ENCODE measurements around the gene ALDH7A1. TPM values are rescaled to one million over a fixed set of nuclear protein-coding genes. Genes with fewer than 3 reads are reported as not detected.

ALDH7A1 gene
- polyA plus RNA-seq, 10 donors, result 46.9 to 74.4 (median 61.1) TPM

DNA sequence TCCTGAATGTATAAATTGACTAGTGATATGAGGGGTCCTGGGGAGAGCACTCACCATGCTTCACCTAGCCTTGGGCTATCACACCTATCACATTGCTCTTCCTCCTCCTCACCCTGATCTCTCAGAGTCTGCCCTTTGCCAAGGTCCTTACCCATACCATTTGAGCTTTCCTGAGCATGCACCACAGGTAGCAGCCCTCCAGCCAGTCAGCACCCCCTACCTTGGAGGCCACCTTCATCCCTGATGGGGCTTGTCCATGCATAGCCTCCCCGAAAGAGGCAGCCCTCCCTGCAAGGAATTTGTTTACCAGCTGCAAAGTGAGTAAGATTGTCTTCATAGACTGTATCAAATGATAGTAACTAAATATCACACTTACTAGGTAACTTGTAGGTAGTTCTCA, 83.1 kb downstream of the ALDH7A1 start:
- no peak for DNase-seq

DNA sequence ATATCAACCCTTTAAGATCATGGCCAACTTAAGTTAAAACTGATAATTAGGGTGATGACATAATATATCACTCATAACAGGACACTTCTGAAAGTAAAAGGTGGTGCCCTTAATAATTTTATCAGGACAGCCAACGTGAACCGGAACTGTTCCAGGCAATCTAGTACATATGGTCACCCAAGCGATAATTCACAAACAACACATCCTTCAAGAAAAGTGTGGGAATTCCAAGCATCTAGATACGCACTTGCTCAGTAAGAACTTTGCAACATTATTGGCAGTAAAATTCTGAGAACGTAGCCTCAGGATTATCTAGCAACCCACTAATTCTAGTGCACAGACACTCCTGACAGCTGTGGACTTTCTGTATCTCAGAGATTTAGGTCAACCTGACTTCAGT, 85.7 kb downstream of the ALDH7A1 start:
- no peak for DNase-seq

DNA sequence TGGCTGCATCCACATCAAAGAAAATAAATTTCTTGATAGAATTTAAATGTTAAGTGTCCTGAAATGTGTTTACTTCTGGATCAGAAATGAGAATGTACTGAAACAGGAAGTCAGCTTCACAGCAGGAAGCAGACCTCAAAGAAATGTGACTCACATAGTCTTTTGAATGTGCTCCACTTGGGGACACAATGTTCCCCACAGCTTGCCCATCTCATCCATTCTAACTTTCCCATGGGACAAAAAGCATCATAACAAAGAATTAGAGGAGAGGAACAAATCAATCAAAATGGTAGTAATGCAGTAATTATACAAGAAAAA, 86.1 kb downstream of the ALDH7A1 start:
- DNase-seq, result no peak

DNA sequence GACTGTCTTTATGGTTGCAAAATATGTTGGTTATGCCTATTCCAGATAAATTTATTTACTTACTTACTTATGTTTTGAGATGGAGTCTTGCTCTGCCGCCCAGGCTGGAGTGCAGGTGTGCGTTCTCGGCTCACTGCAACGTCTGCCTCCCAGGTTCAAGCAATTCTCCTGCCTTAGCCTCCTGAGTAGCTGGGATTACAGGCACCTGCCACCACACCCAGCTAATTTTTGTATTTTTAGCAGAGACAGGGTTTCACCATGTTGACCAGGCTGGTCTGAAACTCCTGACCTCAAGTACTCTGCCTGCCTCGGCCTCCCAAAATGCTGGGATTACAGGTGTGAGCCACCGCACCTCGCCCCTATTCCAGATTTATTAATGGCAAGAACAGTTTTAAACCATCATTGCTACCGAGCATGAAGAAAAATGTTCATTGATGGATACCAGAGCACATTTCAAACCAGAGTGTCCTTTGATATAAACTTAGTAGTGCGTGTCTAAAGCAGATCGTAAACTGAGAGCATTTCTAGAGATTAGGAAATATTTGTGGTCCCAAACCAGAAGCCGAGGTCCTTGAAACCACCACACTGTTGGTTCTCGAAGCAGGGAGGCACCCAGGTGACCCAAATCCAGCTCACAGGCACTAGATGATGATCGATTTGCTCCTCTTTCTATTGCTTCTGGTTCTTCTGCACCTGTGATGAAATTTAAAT, 86.6 kb downstream of the ALDH7A1 start:
- DNase-seq, result no peak

DNA sequence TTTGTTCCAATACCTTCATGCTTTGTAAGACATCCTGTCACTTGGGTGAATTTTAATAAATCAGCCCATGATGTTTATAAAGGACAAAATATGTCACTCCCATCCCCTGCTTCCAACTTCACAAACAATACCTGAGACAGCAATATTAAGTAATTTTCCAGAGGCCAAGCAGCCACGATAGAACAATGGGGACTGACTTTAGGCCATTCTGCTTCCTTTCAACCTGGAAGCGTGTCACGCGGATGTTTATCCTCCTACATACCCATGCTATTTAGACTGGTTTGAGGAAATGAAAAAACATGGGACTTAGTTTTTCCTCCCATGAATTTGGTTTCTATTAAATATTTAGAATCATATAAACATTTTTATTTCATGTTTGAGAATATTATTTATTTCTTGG, 88.9 kb downstream of the ALDH7A1 start:
- no peak for DNase-seq

DNA sequence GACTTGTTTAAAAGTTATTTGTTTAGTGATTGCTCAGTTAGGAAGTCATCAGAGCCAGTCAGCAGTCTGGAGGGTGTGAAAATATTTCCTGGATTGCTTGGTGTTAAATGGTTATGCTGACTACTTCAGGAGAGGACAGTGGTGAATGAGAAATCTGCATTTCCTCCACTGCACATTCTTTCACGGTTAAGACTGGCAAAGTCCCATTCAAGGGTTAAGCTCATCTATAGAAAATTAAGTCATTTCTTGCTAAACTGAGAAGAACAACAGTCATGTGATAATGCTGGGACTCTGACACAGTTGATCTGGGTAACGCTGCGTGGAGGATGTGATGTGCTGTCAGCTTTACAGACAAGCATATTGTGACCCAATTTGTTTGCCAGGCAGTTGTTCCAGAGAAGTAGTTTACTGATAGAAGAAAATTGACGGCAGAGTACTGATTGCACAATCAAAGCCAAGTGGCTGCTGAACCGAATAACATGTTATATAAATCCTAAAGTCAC, 91.4 kb downstream of the ALDH7A1 start:
- peak in 1 of 3 donors; percentile 30 for DNase-seq

DNA sequence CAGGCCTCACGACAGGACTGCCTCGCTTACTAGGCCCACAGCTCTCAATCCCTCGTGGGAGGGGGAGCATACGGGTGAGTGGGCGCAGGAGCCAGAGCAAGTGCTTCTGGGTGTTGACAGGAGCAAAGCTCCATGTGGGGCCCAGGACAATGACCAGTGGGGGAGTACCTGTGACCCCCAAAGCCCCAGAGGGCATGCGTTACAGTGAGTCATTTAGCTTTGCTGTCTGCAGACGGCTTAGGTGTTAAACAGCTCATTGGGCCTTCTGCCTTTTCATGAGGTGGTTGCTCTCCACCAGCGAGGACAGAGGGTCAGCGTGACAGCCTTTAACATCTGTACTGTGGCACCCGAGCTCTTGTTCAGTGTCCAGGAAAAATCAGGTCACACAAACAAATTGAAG, 93.6 kb downstream of the ALDH7A1 start:
- DNase-seq, result no peak

DNA sequence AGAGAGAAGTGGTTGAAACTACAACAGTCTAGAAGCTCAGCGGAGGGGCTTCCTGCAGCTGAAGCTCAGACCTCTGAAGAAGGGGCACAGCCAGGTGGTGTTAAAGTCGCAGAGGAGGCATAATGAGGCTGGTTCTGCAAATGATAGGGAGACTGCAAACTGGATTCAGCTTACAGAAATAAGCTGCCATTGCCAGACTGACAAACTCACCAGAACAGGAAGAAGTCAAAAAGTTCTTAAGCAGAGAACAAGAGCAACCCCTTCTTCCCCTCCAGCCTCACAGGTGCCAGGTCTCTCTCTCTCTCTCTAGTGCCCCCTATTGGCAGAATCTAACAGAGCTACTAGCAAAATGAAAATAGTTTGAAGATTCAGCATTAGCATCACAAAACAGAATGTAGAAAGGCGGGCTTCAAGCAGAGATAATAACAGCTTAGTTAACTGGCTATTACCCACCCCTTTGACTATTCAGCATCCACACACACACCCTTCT, 95.1 kb downstream of the ALDH7A1 start:
- no peak for DNase-seq

DNA sequence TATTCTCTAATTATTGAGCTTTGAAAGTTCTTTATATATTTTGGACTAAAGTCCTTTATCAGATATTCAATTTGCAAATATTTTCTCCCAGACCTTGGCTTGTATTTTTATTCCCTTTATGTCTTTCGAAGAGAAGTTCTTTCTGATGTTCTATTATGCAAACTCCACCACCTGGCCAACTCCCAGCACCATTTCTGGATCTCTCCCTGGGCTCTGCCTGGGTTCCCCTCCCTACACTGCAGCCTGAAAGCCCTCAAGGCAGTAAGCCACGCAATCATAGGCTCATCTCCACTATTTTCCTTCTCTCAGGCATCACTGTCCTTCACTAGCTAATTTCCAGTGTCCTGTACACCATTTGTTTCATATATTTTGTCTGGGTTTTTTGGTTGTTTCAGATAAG, 95.7 kb downstream of the ALDH7A1 start:
- no peak for DNase-seq

DNA sequence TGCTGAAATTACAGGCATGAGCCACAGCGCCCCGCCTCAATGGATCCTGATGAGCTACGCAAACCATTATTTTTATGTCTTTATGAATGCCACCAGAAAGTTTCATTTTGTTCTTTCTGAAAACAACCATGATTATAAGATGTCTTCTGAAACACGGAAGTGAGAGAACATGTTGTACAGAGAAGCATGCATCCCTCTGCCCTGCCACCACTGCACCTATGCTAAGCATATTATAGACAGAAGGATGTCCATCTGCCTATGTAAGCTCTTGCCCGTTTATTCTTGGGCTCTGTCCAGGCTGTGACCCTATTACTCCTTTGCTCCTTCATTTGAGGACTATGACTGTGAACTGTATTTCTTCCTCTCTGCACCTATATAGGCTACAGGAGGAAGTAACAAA, 97.5 kb downstream of the ALDH7A1 start:
- no peak for DNase-seq

DNA sequence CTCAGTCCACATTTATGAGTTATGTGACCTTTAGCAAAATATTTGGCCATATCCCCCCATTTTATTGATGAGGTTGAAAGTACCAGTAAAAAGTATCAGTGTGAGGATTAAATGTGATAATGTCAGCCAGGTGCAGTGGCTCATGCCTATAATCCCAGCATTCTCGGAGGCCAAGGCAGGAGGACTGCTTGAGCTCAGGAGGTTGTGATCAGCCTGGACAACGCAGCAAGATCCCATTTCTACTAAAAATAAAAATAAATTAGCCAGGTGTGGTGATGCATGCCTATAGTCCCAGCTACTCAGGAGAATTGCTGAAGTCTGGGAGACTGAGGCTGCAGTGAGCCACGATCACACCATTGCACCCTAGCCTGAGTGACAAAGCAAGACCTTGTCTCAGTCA, 100.6 kb downstream of the ALDH7A1 start:
- DNase-seq, result no peak

DNA sequence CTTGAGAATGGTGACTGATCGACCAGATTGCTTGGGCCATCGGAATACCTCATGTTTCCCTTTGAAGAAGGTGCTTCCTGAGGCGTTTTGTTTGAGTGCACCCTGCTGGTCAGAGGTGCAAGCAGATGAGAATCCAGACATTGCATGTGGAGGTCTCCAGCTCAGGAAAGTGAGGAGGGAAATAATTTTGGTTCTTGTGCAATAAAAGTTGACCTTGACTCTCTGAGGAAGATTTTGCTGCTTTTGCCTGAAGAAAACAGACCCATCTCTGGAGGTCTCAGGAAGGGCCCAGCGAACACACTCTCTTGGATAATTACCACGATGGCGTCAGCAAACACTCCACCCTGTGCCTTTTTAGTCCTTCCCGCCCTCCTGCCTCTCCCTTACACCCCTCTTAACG, 102.1 kb downstream of the ALDH7A1 start:
- no peak for DNase-seq

DNA sequence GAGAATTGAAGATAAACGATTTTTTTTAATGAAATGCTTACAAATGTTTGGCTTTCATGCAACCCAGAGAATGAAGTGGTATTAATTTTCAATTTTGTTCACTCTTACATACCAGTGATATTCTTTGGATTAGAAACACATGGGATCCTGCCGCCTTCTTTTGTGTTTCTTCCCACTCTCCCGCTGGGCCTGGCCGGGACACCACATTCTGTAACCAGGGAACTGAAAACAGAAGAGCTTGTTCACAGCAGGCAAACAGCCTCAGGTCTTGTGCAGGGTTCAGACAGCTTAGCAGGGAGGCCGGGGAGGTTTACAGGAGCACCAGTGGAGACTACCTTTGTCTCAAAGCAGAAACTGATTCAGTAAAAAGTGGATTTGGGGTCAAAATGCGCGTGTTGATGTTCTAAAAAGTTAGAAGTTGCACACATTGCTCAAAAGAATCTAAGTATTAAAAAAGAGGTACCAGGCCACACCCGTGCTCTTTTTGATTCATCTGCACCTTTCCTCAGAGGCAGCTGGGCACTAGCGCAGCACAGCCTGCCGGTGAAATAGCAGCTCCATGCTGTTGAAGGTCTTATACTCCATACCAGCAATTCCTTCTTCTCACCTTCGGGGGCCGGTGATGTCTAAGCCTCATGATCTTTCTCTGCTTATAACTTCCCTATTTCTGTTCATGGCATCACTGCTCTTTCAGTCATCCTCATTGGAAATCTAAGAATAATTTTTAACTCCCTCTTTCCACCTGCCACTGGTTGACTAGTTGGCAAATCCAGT, 104.7 kb downstream of the ALDH7A1 start:
- peak; percentile 48 to 69 (median 60) for DNase-seq

DNA sequence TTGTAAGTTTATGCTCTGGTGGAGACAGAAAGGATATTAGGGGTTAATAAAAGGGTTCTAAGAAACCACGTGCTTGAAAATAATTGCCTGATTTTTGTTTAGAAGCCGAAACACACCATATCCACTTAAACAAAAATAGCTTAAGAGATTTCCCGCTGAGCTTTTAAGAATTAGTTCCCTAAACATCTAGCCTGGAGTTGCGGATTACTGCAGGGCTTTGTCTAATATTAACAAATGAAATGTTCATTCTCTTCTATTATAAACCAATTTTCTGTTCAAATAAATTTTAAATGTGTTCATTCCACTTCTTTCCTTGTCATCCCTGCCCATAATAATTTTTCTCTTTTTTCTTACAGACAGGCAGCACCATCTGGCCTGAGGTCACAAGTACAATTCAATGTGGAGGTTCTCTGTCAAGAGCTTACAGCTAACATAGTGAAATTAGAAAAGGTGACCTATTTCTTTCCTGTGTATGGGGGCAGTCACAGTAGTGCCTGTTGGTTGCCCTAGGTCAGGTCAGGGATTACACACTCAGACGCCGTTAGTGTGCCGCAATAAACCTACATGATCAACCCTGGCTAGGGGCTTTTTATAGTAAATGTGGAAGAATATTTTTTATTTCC, 106.5 kb downstream of the ALDH7A1 start:
- DNase-seq, result peak in 1 of 3 donors; percentile 20

DNA sequence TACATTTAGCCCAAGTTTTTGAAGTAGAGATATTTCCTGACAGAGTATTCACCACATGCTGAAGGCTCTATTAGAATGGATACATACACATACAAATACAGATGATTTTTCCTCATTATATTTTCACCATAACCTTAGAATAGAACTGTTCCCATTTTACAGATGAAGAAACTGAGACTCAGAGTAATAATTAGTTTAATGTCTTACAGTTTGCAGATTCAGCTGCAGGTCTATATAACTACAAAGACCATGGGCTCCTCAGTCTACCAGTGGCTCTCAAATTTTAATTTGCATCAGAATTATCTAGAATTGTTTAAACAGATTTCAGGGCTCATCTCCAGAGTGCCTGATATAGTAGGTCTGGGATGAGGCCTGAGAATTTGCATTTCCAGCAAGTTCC, 107.4 kb downstream of the ALDH7A1 start:
- no peak for DNase-seq

DNA sequence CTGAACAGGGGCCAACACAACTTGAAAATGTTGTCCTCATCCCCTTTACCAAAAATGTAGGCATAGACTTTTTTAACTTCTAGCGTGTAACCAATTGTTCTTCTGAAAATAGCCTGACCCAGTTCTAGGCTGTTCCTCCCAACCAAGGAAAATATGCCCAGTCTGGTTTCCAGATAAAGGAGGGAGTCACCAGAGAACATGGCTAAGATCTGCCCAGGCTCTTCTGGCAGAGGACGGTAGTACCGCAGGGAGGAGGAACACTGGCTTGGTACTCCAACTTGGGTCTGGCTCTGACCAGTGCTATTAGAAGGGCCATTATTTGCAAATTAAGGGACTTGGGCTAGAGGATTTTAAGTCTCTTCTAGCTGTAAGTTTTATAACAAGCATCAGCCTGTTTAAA, 108.7 kb downstream of the ALDH7A1 start:
- DNase-seq, result no peak

DNA sequence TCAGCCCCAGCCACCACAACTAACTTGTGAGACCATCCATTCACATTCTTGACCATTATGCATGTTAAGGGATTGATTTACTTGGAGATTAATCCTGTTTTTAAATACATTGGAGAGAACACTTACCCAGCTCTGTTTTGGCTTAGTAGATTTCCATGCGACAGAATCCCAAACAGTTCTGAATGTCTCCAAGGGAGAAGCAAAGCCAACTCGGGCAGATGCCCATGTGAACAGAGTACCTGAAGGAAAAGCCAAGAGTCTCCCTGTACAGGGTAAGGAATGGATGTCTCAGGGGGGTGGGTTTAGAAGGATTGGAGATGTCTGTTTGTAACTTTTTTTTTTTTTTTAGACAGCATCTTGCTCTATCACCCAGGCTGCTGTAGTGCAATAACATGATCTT, 110.8 kb downstream of the ALDH7A1 start:
- DNase-seq, result no peak

DNA sequence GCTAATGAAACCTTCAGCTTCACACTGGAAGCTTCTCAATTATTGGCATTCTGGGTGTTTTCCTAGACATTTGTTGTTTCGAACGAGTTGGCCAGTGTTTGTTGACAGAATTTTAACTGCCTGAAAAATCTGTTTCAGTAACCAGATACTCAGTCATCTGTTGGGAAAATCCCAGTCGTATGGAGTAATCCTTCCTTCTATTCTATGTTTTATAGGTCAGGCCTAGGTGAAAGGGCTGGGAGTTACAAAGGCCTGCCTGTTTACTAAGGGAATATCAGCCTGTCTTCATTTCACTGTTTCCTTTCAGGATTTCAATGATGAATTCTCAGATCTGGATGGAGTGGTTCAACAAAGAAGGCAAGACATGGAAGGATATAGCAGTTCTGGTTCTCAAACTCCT, 111.9 kb downstream of the ALDH7A1 start:
- no peak for DNase-seq

DNA sequence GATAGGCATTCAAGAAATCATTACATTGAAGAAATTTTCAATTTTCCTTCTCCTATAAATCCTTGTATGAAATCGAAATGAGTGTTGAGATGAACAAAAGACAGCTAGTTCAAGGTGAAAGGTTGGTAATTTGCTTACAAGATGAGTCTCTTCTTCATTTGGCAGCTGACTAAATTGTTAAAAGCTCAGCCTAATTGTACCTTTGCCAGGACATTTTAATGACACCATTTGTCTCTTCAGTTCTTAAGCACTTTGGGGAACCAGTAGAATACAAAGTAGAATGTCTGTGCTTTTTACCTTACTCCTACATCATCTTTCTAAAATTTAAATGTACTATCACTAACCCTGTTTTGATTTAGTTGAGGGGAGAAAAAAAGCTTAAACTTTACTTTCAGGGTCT, 112.4 kb downstream of the ALDH7A1 start:
- no peak for DNase-seq

DNA sequence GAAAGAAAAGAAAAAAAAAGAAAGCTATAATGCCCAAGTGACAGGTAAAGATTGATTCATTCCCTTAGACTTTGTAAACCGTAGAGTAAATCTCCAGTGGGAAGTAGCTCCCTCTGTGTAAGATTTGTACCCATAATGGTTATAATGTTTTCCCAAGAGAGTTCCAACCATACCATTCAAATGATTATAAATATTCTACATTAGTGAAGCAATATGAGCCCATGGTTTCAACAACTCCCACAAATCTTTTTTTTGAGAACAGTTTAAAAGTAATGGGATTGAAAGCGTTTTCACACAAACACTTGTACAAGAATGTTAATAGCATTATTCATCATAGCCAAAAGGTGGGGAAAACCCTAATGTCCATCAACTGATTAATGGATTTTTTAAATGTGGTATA, 113.8 kb downstream of the ALDH7A1 start:
- no peak for DNase-seq

Measured in muscle of back (tissue), 11 donors.